ENCODE data around the gene REM1.

Gene REM1

DNA sequence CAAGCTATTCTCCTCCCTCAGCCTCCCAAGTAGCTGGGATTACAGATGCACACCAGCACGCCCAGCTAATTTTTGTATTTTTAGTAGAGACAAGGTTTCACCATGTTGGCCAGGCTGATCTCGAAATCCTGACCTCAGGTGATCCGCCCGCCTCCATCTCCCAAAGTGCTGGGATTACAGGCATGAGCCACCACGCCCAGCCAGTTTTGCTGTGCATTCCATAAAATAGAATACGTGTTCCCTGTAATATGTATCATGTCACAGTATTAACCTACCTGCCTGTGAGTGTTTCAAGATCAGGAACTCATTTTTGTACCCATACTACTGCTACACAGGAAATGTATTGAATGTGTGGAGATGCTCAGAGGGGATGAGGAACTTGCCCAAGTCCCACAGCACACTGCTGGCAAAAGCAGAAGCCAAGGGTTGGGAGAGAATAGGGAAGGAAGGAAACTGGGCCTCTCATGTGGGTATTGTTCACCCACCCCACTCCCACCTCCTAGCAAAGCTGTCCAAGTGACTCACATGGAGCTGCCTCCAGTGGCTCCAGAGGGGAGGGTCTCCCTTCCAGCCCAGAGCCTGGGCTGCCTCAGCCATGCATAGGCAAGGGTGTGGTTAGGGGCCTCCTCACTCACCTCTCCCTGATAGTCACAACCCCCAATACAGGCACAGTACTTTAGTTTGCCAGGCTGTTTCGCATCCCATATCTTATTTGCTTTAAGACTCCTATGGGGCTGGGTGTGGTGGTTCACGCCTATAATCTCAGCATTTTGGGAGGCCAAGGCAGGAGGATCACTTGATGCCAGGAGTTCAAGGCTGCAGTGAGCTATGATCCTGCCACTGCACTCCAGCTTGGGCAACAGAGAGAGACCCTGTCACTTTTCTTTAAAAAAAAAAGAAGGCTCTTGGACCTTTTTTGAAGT is 48.5 kb downstream of the REM1 start:
- peak; percentile 85 for DNase-seq (ENCODE audit: low read depth)
- TF ChIP-seq, protein P1, sequence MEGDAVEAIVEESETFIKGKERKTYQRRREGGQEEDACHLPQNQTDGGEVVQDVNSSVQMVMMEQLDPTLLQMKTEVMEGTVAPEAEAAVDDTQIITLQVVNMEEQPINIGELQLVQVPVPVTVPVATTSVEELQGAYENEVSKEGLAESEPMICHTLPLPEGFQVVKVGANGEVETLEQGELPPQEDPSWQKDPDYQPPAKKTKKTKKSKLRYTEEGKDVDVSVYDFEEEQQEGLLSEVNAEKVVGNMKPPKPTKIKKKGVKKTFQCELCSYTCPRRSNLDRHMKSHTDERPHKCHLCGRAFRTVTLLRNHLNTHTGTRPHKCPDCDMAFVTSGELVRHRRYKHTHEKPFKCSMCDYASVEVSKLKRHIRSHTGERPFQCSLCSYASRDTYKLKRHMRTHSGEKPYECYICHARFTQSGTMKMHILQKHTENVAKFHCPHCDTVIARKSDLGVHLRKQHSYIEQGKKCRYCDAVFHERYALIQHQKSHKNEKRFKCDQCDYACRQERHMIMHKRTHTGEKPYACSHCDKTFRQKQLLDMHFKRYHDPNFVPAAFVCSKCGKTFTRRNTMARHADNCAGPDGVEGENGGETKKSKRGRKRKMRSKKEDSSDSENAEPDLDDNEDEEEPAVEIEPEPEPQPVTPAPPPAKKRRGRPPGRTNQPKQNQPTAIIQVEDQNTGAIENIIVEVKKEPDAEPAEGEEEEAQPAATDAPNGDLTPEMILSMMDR (conservative IDR thresholded peaks at IDR 0.05; ENCODE audit: control insufficient read depth, insufficient read depth, low read depth, low read length), result no peak
- H3K4me3 ChIP-seq (ENCODE audit: control insufficient read depth, low read depth, low read length), result no peak overlapping the region

DNA sequence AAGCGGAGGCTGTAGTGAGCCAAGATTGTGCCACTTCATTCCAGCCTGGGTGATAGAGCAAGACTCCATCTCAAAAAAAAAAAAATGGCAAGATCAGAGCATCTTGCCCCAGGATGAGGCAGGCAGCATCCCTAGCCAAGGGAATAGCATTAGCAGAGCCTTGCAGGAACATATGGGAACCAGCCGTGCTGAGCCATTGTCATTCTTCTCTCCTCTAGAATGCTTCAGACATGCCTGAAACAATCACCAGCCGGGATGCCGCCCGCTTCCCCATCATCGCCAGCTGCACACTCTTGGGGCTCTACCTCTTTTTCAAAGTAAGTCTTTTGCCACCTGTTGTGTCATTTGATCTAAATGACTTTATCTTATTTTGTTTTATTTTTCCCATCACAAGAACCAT is 52.2 kb downstream of the REM1 start:
- no peak for DNase-seq (ENCODE audit: low read depth)
- H3K4me3 ChIP-seq (ENCODE audit: control insufficient read depth, low read depth, low read length), result no peak overlapping the region
- TF ChIP-seq, protein P1 (conservative IDR thresholded peaks at IDR 0.05; ENCODE audit: control insufficient read depth, insufficient read depth, low read depth, low read length), result no peak

Measured in fibroblast of mammary gland (primary cell).